GM18507 (cell line): ENCODE results near the gene MYH10.

Experiments
- DNase-seq: peaks from one replicate; pipeline ENCODE4 v3.0.0; 2011; ENCODE audit warnings: low read depth; ENCODE audit not compliant: insufficient read length; ENCODE audit errors: extremely low spot score
- FAIRE-seq: peaks from 2 replicates; lab custom pipeline; 2011; peaks lifted over from hg19 to GRCh38; lab: Jason Lieb, UNC

The MYH10 gene

GRCh38 chr17:8481703-8482102 is 148.8 kb downstream of the MYH10 start:
- no peak for DNase-seq
- no peak for FAIRE-seq

- FAIRE-seq (no peak), DNase-seq (no peak)
Observed at GRCh38 chr17:8481089-8481488, 149.4 kb downstream of the MYH10 start.

- DNase-seq (no peak), FAIRE-seq (no peak)
Observed at GRCh38 chr17:8480011-8480976, 150.2 kb downstream of the MYH10 start.

GRCh38 chr17:8479431-8479947 is 151.0 kb downstream of the MYH10 start:
- DNase-seq = no peak
- no peak for FAIRE-seq

- FAIRE-seq (no peak), DNase-seq (no peak)
Observed at GRCh38 chr17:8477715-8478441, 152.6 kb downstream of the MYH10 start.

- DNase-seq (no peak), FAIRE-seq (no peak)
Observed at GRCh38 chr17:8477171-8477570, 153.4 kb downstream of the MYH10 start.

GRCh38 chr17:8476741-8477140 is 153.8 kb downstream of the MYH10 start:
- DNase-seq = no peak
- FAIRE-seq = no peak

- FAIRE-seq (no peak), DNase-seq (no peak)
Observed at GRCh38 chr17:8475781-8476180, 154.7 kb downstream of the MYH10 start.

- no peak for FAIRE-seq
- no peak for DNase-seq
Observed at GRCh38 chr17:8475227-8475626, 155.3 kb downstream of the MYH10 start.

- FAIRE-seq (no peak), DNase-seq (no peak)
Observed at GRCh38 chr17:8474826-8475225, 155.7 kb downstream of the MYH10 start.

GRCh38 chr17:8473451-8474192 is 156.9 kb downstream of the MYH10 start:
- FAIRE-seq (no peak), DNase-seq (no peak)

- FAIRE-seq = no peak
- no peak for DNase-seq
Observed at GRCh38 chr17:8472663-8473062, 157.9 kb downstream of the MYH10 start.

- DNase-seq = no peak
- no peak for FAIRE-seq
Observed at GRCh38 chr17:8470447-8471047, 160.0 kb downstream of the MYH10 start.

- FAIRE-seq = no peak
Observed at GRCh38 chr17:8469964-8470363, 160.6 kb downstream of the MYH10 start.

GRCh38 chr17:8468980-8469379 is 161.5 kb downstream of the MYH10 start:
- no peak for DNase-seq
- no peak for FAIRE-seq

More at GRCh38 chr17:8469964-8470363, 160.6 kb downstream of the MYH10 start:
- DNase-seq = no peak

- FAIRE-seq = no peak
Observed at GRCh38 chr17:8468127-8468526, 162.4 kb downstream of the MYH10 start.

GRCh38 chr17:8467527-8467926 is 163.0 kb downstream of the MYH10 start:
- no peak for FAIRE-seq
- no peak for DNase-seq

More at GRCh38 chr17:8468127-8468526, 162.4 kb downstream of the MYH10 start:
- no peak for DNase-seq

GRCh38 chr17:8466873-8467272 is 163.7 kb downstream of the MYH10 start:
- FAIRE-seq (no peak), DNase-seq (no peak)

- no peak for FAIRE-seq
Observed at GRCh38 chr17:8466456-8466855, 164.1 kb downstream of the MYH10 start.

More at GRCh38 chr17:8466456-8466855, 164.1 kb downstream of the MYH10 start:
- DNase-seq = no peak
